Measurements from ENCODE around the gene PPP4R2. TPM values are rescaled to one million over a fixed set of nuclear protein-coding genes. Genes with fewer than 3 reads are reported as not detected.

Gene PPP4R2
- total and polyA plus RNA-seq, 2 of the 8 experiments (the other 6 are each of a cell fraction or from before 2014, with no cell fraction given): 11.5 to 89.9 TPM

DNA sequence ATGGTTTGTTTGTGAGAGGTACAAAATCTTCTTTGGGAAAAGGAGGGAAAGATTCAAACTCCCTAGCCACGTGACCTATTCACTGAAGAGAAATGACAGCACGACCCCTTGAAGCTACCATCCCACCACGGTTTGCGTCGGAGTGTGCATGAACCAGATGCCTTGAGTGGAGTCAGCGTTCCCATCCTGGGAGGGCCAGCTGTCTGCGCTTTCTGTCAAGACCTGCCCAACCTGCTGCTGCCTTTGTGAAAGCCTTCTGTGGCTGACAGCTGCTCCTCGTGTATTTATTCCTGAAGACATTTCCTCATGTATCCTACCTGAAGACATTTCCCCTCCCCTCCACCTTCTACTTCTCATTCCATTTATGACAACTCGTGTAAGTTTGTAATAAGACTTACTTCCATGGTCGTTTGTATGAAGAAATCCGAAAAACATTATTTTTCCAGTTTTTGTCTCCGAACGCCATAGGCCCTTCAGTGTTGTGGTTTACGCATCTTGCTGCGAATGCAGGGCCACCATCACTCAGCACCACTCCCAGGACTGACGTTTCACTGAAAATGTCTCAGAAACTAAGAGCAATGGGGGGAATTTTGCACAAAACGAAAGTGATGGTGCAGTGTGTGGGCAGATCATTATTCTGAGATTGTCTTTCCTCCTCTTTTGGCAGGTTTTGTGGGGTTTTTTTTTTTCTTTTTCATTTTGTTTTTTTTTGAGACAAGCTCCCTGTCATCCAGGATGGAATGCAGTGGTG lies 83.8 kb downstream of the PPP4R2 start:
- Histone ChIP-seq H4K91ac (replicated peaks; ENCODE audit: insufficient read length, low read length) (no peak overlapping the region), H3K4me2 (ENCODE audit: insufficient read depth in 1 of 2, low read depth in 2 of 2, low read length in 2 of 2) (no peak overlapping the region), H3K14ac (ENCODE audit: insufficient read length) (no peak overlapping the region), H4K5ac (ENCODE audit: insufficient read length, low read depth, low read length) (no peak overlapping the region), H2BK20ac (ENCODE audit: low read length) (no peak overlapping the region), H3K27ac (ENCODE audit: low read depth, low read length) (no peak overlapping the region), H2BK120ac (replicated peaks; ENCODE audit: low read depth, low read length) (no peak overlapping the region), H3K9me3 (ENCODE audit: insufficient read depth in 2 of 2, low read depth in 1 of 2, low read length in 1 of 2) (no peaks in the 10 kb centered on the region), H2BK12ac (ENCODE audit: low read depth, low read length) (no peak overlapping the region), H3K56ac (replicated peaks; ENCODE audit: insufficient read length, low read depth, low read length) (no peak overlapping the region), H2AK5ac (ENCODE audit: low read depth, low read length) (no peak overlapping the region), H3K79me2 (ENCODE audit: control insufficient read depth in 1 of 2, insufficient read depth in 2 of 2, low read length in 2 of 2) (no peaks in the 10 kb centered on the region), H3K9ac (replicated peaks in 1 of 4; ENCODE audit: extremely low read depth in 1 of 4, low read depth in 3 of 4, low read length in 3 of 4) (no peak overlapping the region), H3K23ac (ENCODE audit: insufficient read length) (no peak overlapping the region), H3K4me1 (replicated peaks in 1 of 4; ENCODE audit: control insufficient read depth in 3 of 4, insufficient read depth in 4 of 4, low read length in 3 of 4) (no peaks in the 10 kb centered on the region), H3K23me2 (ENCODE audit: low read depth, low read length) (no peaks in the 10 kb centered on the region; the same call in 1 of the 2 replicates), H4K8ac (ENCODE audit: extremely low read depth, insufficient read depth, low read length) (no peak overlapping the region), H3K4ac (replicated peaks; ENCODE audit: insufficient read length, low read depth, low read length) (no peak overlapping the region), H3K4me3 (ENCODE audit: extremely low read depth in 1 of 4, insufficient read depth in 2 of 4, low read depth in 3 of 4, low read length in 4 of 4) (no peak overlapping the region), H3K36me3 (ENCODE audit: control insufficient read depth in 2 of 4, insufficient read depth in 4 of 4, low read length in 3 of 4) (no peaks in the 10 kb centered on the region), H2AFZ (ENCODE audit: low read length) (no peak overlapping the region), H2BK15ac (ENCODE audit: low read length) (no peak overlapping the region), H3K18ac (ENCODE audit: extremely low read depth, low read length) (no peak overlapping the region), H2BK5ac (ENCODE audit: low read depth, low read length) (no peak overlapping the region), H4K20me1 (replicated peaks in 1 of 2; ENCODE audit: control insufficient read depth in 1 of 2, insufficient read depth in 2 of 2, low read length in 2 of 2) (no peaks in the 10 kb centered on the region), H3K79me1 (ENCODE audit: low read depth, low read length) (no peaks in the 10 kb centered on the region), H3K27me3 (replicated peaks in 1 of 4; ENCODE audit: control insufficient read depth in 3 of 4, extremely low read depth in 1 of 4, insufficient read depth in 3 of 4, low read length in 3 of 4) (no peaks in the 10 kb centered on the region)
- DNase-seq (ENCODE audit: low read depth in 1 of 2, low spot score in 2 of 2) (no peak), FAIRE-seq (no peak)
- ChIA-PET CTCF (ENCODE audit: partially characterized antibody) (interaction anchor here (0.7 to 1.2 kb wide), 3 partner anchors 145 to 229 kb away, joined by 3 to 4 read pairs (median 3); no protein-coding TSS in a partner anchor), POLR2A (ENCODE audit: partially characterized antibody) (interaction anchor here (1.2 kb wide), 1 partner anchor 9 kb away, joined by 3 read pairs; no protein-coding TSS in a partner anchor)
- 92% methylated on average over 17 of the region's 17 CpGs; no CpG with 5 or more reads in 1 of the 2 experiments for WGBS, 2 experiments (ENCODE audit: extremely low coverage in 1 of 2, insufficient coverage in 1 of 2, insufficient read length in 1 of 2, insufficient replicate concordance in 2 of 2, low coverage in 1 of 2, low lambda C conversion rate in 2 of 2, missing lambda C conversion rate in 1 of 2)

All from H1 (cell line).